CD8-positive, alpha-beta memory T cell (primary cell): ENCODE data around the gene MACROD2. TPM values are rescaled to one million over a fixed set of nuclear protein-coding genes. Genes with fewer than 3 reads are reported as not detected.
"Not testable (repeated sequence)": the region's sequence is repeated elsewhere in the genome, so short reads cannot be mapped to it uniquely, and the experiment has no call there.

ENCODE experiments used
- CTCF ChIA-PET: fragments of 350-600 bp; sonication (Branson Sonifier 250); formaldehyde crosslinking; loops from one replicate; lab custom pipeline; 2021; ENCODE audit warnings: antibody characterized with exemption; lab: Charles Lee
- POLR2A ChIA-PET: fragments of 350-600 bp; sonication (Branson Sonifier 250); formaldehyde crosslinking; loops from one replicate; lab custom pipeline; 2021; ENCODE audit warnings: antibody characterized with exemption; lab: Charles Lee
- DNase-seq, 5 donors: peaks; one replicate each; pipeline versions ENCODE4 v3.0.0 to v3.0.0-alpha.2; 2020 to 2022; ENCODE audit warnings: mixed read lengths in 1 of 5
- H3K27ac ChIP-seq: one replicate; pipeline ENCODE4 v1.7.0; 2013; ENCODE audit warnings: low read depth, mild to moderate bottlenecking, low read length, moderate library complexity
- H3K27me3 ChIP-seq: 2 replicates; pipeline ENCODE4 v1.7.0; 2013; ENCODE audit warnings: low read length, mild to moderate bottlenecking; ENCODE audit not compliant: insufficient read depth, poor library complexity, severe bottlenecking
- H3K36me3 ChIP-seq: 2 replicates; pipeline ENCODE4 v1.7.0; 2013; ENCODE audit warnings: mild to moderate bottlenecking, low read length, moderate library complexity; ENCODE audit not compliant: insufficient read depth
- H3K4me1 ChIP-seq: 2 replicates; pipeline ENCODE4 v1.7.0; 2013; ENCODE audit warnings: mild to moderate bottlenecking, low read length, moderate library complexity; ENCODE audit not compliant: insufficient read depth
- H3K4me3 ChIP-seq: 2 replicates; pipeline ENCODE4 v1.7.0; 2013; ENCODE audit warnings: mild to moderate bottlenecking, low read length
- H3K9me3 ChIP-seq: 2 replicates; pipeline ENCODE4 v1.7.0; 2013; ENCODE audit warnings: mild to moderate bottlenecking, low read length
- H3K27ac Mint-ChIP-seq, 8 donors: one replicate each; pipeline ENCODE4 v1.8.0; 2020 to 2021; ENCODE audit warnings: mixed read lengths in 8 of 8, mild to moderate bottlenecking in 6 of 8, inconsistent platforms in 3 of 8, moderate library complexity in 3 of 8
- H3K27me3 Mint-ChIP-seq, 2 donors: one replicate each; pipeline ENCODE4 v1.8.0; 2020 to 2021; ENCODE audit warnings: mixed read lengths in 2 of 2, mild to moderate bottlenecking in 1 of 2, moderate library complexity in 1 of 2
- H3K36me3 Mint-ChIP-seq, 3 donors: one replicate each; pipeline ENCODE4 v1.8.0; 2020 to 2021; ENCODE audit warnings: mixed read lengths in 3 of 3, inconsistent platforms in 1 of 3, mild to moderate bottlenecking in 1 of 3
- H3K4me1 Mint-ChIP-seq, 3 donors: one replicate each; pipeline ENCODE4 v1.8.0; 2020 to 2021; ENCODE audit warnings: mixed read lengths in 3 of 3, inconsistent platforms in 1 of 3, mild to moderate bottlenecking in 1 of 3
- H3K4me3 Mint-ChIP-seq, 7 donors: one replicate each; pipeline ENCODE4 v1.8.0; 2020 to 2021; ENCODE audit warnings: mixed read lengths in 7 of 7, mild to moderate bottlenecking in 6 of 7, moderate library complexity in 4 of 7, inconsistent platforms in 2 of 7
- H3K9me3 Mint-ChIP-seq, 5 donors: one replicate each; pipeline ENCODE4 v1.8.0; 2020 to 2022; ENCODE audit warnings: mixed read lengths in 5 of 5, mild to moderate bottlenecking in 3 of 5, moderate library complexity in 2 of 5, inconsistent platforms in 1 of 5
- polyA plus RNA-seq: library from polyadenylated mRNA; unstranded; fragments of 300-500 nt; fragmentation: Illumina TruSeq; gene quantifications from one replicate; pipeline ENCODE4 v1.2.3, GENCODE V29; 2021
- total RNA-seq, 2 experiments: library from RNA; stranded (reverse); gene quantifications; one replicate each; pipeline ENCODE4 v1.2.3, GENCODE V29; 2021

Gene MACROD2
- total and polyA plus RNA-seq, 3 experiments from 2014 or later, result not detected

DNA sequence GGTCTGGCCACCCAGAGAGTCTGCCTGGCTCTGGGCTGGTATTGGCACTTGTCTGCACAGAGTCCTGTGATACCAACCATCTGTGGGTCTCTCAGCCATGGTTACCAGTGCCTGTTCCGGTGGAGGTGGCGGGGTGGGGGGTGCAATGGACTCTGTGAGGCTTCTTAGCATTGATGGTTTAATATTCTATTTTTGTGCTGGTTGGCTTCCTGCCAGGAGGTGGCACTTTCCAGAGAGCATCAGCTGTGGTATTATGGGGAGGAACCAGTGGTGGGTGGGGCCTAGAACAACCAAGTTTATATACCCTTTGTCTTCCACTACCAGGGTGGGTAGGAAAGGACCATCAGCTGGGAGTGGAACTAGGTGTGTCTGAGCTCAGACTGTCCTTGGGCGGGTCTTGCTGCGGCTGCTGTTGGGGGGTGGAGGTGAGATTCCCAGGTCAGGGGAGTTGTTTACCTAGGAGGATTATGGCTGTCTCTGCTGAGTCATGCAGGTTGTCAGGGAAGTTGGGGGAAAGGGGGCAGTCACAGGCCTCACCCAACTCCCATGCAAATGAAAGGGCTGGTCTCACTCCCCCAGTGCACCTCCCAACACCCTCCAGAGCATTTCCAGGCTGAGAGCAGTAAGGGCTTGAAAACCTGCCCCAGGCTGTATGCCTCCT lies 224.6 kb downstream of the MACROD2 start:
- Histone ChIP-seq H3K27ac (no peak overlapping the region), H3K27me3 (no peaks in the 10 kb centered on the region), H3K4me1 (no peaks in the 10 kb centered on the region), H3K4me3 (no peak overlapping the region), H3K9me3 (no peaks in the 10 kb centered on the region), H3K36me3 (no peaks in the 10 kb centered on the region)
- Mint-ChIP-seq H3K36me3 (no peaks in the 10 kb centered on the region), H3K27ac (no peak overlapping the region), H3K4me1 (no peaks in the 10 kb centered on the region), H3K4me3 (no peak overlapping the region), H3K27me3 (no peaks in the 10 kb centered on the region), H3K9me3 (peaks cover 9 to 16% (median 10%) of the 10 kb centered on the region in 5 donors)
- ChIA-PET POLR2A (no interaction called here), CTCF (no interaction called here)
- DNase-seq, result no peak

GRCh38 chr20:14220986-14221385 lies 225.7 kb downstream of the MACROD2 start:
- H3K27ac ChIP-seq, result no peak overlapping the region
- H3K4me3 ChIP-seq, result no peak overlapping the region
- Mint-ChIP-seq H3K4me3 (no peak overlapping the region), H3K27me3 (no peaks in the 10 kb centered on the region), H3K36me3 (no peaks in the 10 kb centered on the region), H3K4me1 (no peaks in the 10 kb centered on the region), H3K27ac (no peak overlapping the region), H3K9me3 (peaks cover 8 to 13% (median 10%) of the 10 kb centered on the region in 5 donors)
- CTCF ChIA-PET, result no interaction called here
- H3K9me3 ChIP-seq, result no peaks in the 10 kb centered on the region
- no peaks in the 10 kb centered on the region for H3K27me3 ChIP-seq
- H3K4me1 ChIP-seq, result no peaks in the 10 kb centered on the region
- DNase-seq, result no peak
- no peaks in the 10 kb centered on the region for H3K36me3 ChIP-seq
- POLR2A ChIA-PET, result no interaction called here

GRCh38 chr20:14223806-14224205 lies 228.5 kb downstream of the MACROD2 start:
- Mint-ChIP-seq H3K36me3 (no peaks in the 10 kb centered on the region), H3K9me3 (peaks cover 6 to 12% (median 9%) of the 10 kb centered on the region in 5 donors), H3K27ac (no peak overlapping the region), H3K4me1 (no peaks in the 10 kb centered on the region), H3K4me3 (no peak overlapping the region), H3K27me3 (no peaks in the 10 kb centered on the region)
- CTCF ChIA-PET, result no interaction called here
- no peaks in the 10 kb centered on the region for H3K4me1 ChIP-seq
- H3K4me3 ChIP-seq, result no peak overlapping the region
- no peaks in the 10 kb centered on the region for H3K36me3 ChIP-seq
- no peaks in the 10 kb centered on the region for H3K27me3 ChIP-seq
- no peaks in the 10 kb centered on the region for H3K9me3 ChIP-seq
- no peak for DNase-seq
- H3K27ac ChIP-seq, result no peak overlapping the region
- POLR2A ChIA-PET, result no interaction called here

- H3K9me3 ChIP-seq, H3K4me1 Mint-ChIP-seq, H3K27ac Mint-ChIP-seq, H3K4me3 ChIP-seq, H3K4me1 ChIP-seq, H3K4me3 Mint-ChIP-seq, H3K36me3 Mint-ChIP-seq, H3K27ac ChIP-seq, CTCF ChIA-PET, H3K27me3 ChIP-seq, DNase-seq, H3K27me3 Mint-ChIP-seq, POLR2A ChIA-PET, H3K36me3 ChIP-seq: not testable (repeated sequence)
- H3K9me3 Mint-ChIP-seq, result peaks cover 3 to 14% (median 8%) of the 10 kb centered on the region in 5 donors
Observed at GRCh38 chr20:14226051-14227049, 231.0 kb downstream of the MACROD2 start.

DNA sequence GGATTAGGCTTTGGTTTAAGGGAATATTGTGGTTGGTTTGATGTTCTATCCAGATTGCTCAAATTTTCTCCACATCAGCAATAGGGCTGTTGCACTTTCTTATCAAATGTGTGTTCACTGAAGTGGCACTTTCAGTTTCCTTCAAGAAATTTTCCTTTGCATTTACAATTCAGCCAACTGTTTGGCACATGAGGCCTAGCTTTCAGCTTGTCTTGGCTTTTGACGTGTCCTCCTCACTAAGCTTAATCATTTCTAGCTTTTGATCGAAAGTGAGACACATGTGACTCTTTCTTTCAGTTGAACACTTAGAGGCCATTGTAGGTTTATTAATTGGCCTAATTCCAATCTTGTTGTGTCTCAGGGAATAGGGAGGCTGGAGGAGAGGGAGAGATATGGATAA lies 237.3 kb downstream of the MACROD2 start:
- POLR2A ChIA-PET, result no interaction called here
- no peaks in the 10 kb centered on the region for H3K27me3 Mint-ChIP-seq
- Histone ChIP-seq H3K27ac (no peak overlapping the region), H3K9me3 (no peaks in the 10 kb centered on the region), H3K36me3 (no peaks in the 10 kb centered on the region), H3K4me3 (no peak overlapping the region), H3K4me1 (no peaks in the 10 kb centered on the region), H3K27me3 (no peaks in the 10 kb centered on the region)
- no peaks in the 10 kb centered on the region for H3K4me1 Mint-ChIP-seq
- H3K27ac Mint-ChIP-seq, result no peak overlapping the region
- H3K9me3 Mint-ChIP-seq, result peaks cover 6 to 25% (median 10%) of the 10 kb centered on the region in 5 donors
- CTCF ChIA-PET, result no interaction called here
- no peak for DNase-seq
- no peaks in the 10 kb centered on the region for H3K36me3 Mint-ChIP-seq
- no peak overlapping the region for H3K4me3 Mint-ChIP-seq

GRCh38 chr20:14234666-14235295 lies 239.5 kb downstream of the MACROD2 start:
- ChIA-PET POLR2A (no interaction called here), CTCF (no interaction called here)
- Mint-ChIP-seq H3K4me3 (no peak overlapping the region), H3K9me3 (peaks cover 10 to 35% (median 11%) of the 10 kb centered on the region in 5 donors), H3K4me1 (no peaks in the 10 kb centered on the region), H3K27me3 (no peaks in the 10 kb centered on the region), H3K36me3 (no peaks in the 10 kb centered on the region), H3K27ac (no peak overlapping the region)
- no peaks in the 10 kb centered on the region for H3K27me3 ChIP-seq
- no peaks in the 10 kb centered on the region for H3K4me1 ChIP-seq
- no peaks in the 10 kb centered on the region for H3K9me3 ChIP-seq
- no peak overlapping the region for H3K4me3 ChIP-seq
- H3K27ac ChIP-seq, result no peak overlapping the region
- no peak for DNase-seq
- no peaks in the 10 kb centered on the region for H3K36me3 ChIP-seq

DNA sequence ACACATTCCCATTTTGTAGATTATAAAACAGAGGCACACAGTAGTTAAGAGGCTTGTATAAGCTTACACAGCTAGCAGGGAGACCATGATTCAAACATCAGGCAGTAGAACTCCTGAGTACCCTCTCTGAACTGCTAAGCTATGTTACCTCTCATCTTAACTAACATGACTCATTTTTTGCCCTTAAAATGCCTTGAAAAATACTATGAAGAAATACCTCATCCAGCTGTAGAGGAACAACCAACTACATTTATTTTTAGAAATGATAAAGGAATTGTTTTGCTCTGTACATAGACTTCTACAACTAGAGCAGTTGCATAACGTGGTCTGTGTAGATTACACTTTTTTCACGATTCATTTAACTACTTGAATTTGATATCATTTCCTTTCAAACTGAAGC lies 240.0 kb downstream of the MACROD2 start:
- H3K4me1 ChIP-seq, result no peaks in the 10 kb centered on the region
- CTCF ChIA-PET, result no interaction called here
- H3K27me3 Mint-ChIP-seq, result no peaks in the 10 kb centered on the region
- H3K9me3 ChIP-seq, result no peaks in the 10 kb centered on the region
- H3K36me3 Mint-ChIP-seq, result no peaks in the 10 kb centered on the region
- POLR2A ChIA-PET, result no interaction called here
- no peaks in the 10 kb centered on the region for H3K36me3 ChIP-seq
- no peaks in the 10 kb centered on the region for H3K4me1 Mint-ChIP-seq
- DNase-seq, result no peak
- no peak overlapping the region for H3K27ac Mint-ChIP-seq
- H3K4me3 ChIP-seq, result no peak overlapping the region
- peaks cover 5 to 35% (median 11%) of the 10 kb centered on the region in 5 donors for H3K9me3 Mint-ChIP-seq
- no peak overlapping the region for H3K4me3 Mint-ChIP-seq
- no peaks in the 10 kb centered on the region for H3K27me3 ChIP-seq
- no peak overlapping the region for H3K27ac ChIP-seq
